GOT3 (cell line): Measurements from ENCODE around the gene CCDC154.

Experiments used
- DNase-seq: peaks from one replicate; lab custom pipeline; 2025; ENCODE audit warnings: mixed read lengths; lab: John Stamatoyannopoulos, UW

Gene CCDC154

GRCh38 chr16:1438229-1439057 is 5.9 kb downstream of the CCDC154 start:
- no peak for DNase-seq

GRCh38 chr16:1437606-1438005 is 6.8 kb downstream of the CCDC154 start:
- no peak for DNase-seq

- DNase-seq, result no peak
Measured at GRCh38 chr16:1436731-1437355, 7.5 kb downstream of the CCDC154 start.

GRCh38 chr16:1435921-1436697 is 8.2 kb downstream of the CCDC154 start:
- no peak for DNase-seq

GRCh38 chr16:1434644-1435592 is 9.4 kb downstream of the CCDC154 start:
- no peak for DNase-seq

- no peak for DNase-seq
Measured at GRCh38 chr16:1433756-1434155, 10.6 kb downstream of the CCDC154 start.

GRCh38 chr16:1433263-1433560 is 11.1 kb downstream of the CCDC154 start:
- DNase-seq, result no peak

- DNase-seq, result no peak
Measured at GRCh38 chr16:1432388-1433262, 11.7 kb downstream of the CCDC154 start.

- DNase-seq, result no peak
Measured at GRCh38 chr16:1431497-1432270, 12.7 kb downstream of the CCDC154 start.

GRCh38 chr16:1430759-1431496 is 13.4 kb downstream of the CCDC154 start, which contains the start of gene PERCC1:
PERCC1 (plus strand) TSS chr16:1431078; CDS start chr16:1432594, 1,516 bp downstream.
- no peak for DNase-seq

GRCh38 chr16:1430214-1430758 is 14.1 kb downstream of the CCDC154 start:
- no peak for DNase-seq

- DNase-seq, result no peak
Measured at GRCh38 chr16:1429631-1430030, 14.7 kb downstream of the CCDC154 start.

- DNase-seq, result no peak
Measured at GRCh38 chr16:1429012-1429411, 15.3 kb downstream of the CCDC154 start.

GRCh38 chr16:1428511-1428910 is 15.8 kb downstream of the CCDC154 start:
- DNase-seq, result no peak

- no peak for DNase-seq
Measured at GRCh38 chr16:1427473-1428461, 16.6 kb downstream of the CCDC154 start.

- DNase-seq, result no peak
Measured at GRCh38 chr16:1426734-1427471, 17.5 kb downstream of the CCDC154 start.
